RWPE2 (cell line): ENCODE data around the gene ZNF273.

Experiments
- ATAC-seq: fragments of 200-7000 bp; cut with Tn5 transposase; 3 replicates; pipeline ENCODE4 v1.9.1; 2021; ENCODE audit warnings: low read depth
- DNase-seq: peaks from one replicate; pipeline ENCODE4 v3.0.0-alpha.2; 2020; ENCODE audit warnings: low spot score
- H3K27ac ChIP-seq: fragments of 450-650 bp; 2 replicates; pipeline ENCODE4 v1.5.1; 2017; ENCODE audit warnings: mild to moderate bottlenecking; ENCODE audit not compliant: poor library complexity, severe bottlenecking
- H3K27me3 ChIP-seq: fragments of 250-450 bp; sonication (Bioruptor Pico); 2 replicates; pipeline ENCODE4 v1.5.1; 2021; ENCODE audit warnings: mild to moderate bottlenecking, moderate library complexity; ENCODE audit not compliant: insufficient read depth, poor library complexity, severe bottlenecking
- H3K36me3 ChIP-seq: fragments of 250-450 bp; sonication (Bioruptor Pico); 2 replicates; pipeline ENCODE4 v1.5.1; 2020; ENCODE audit warnings: low read depth, mild to moderate bottlenecking, moderate library complexity
- H3K4me1 ChIP-seq: fragments of 250-450 bp; sonication (Bioruptor Pico); 2 replicates; pipeline ENCODE4 v1.5.1; 2021; ENCODE audit warnings: mild to moderate bottlenecking, moderate library complexity; ENCODE audit not compliant: insufficient read depth, poor library complexity, severe bottlenecking
- H3K4me3 ChIP-seq: fragments of 250-450 bp; sonication (Bioruptor Pico); 2 replicates; pipeline ENCODE4 v1.5.1; 2021; ENCODE audit warnings: mild to moderate bottlenecking, moderate library complexity; ENCODE audit not compliant: severe bottlenecking
- H3K9me3 ChIP-seq: fragments of 250-450 bp; sonication (Bioruptor Pico); 2 replicates; pipeline ENCODE4 v1.5.1; 2021; ENCODE audit warnings: mild to moderate bottlenecking, moderate library complexity; ENCODE audit not compliant: severe bottlenecking
- CTCF ChIP-seq: fragments of 450-650 bp; IDR thresholded peaks from one replicate; pipeline ENCODE4 v1.5.1; 2017; ENCODE audit warnings: mild to moderate bottlenecking, moderate library complexity; ENCODE audit not compliant: poor library complexity, severe bottlenecking

The ZNF273 gene

GRCh38 chr7:64876792-64877713 lies 26.0 kb upstream of the ZNF273 start:
- peaks cover 4% of the 10 kb centered on the region for H3K9me3 ChIP-seq
- no peak overlapping the region for H3K4me3 ChIP-seq
- H3K4me1 ChIP-seq, result no peaks in the 10 kb centered on the region
- ATAC-seq, result peak; percentile 33; the same call in 2 of the 3 replicates
- no peak for TF ChIP-seq CTCF
- no peaks in the 10 kb centered on the region for H3K36me3 ChIP-seq
- DNase-seq, result no peak
- peaks cover 1% of the 10 kb centered on the region for H3K27me3 ChIP-seq
- no peak overlapping the region for H3K27ac ChIP-seq

GRCh38 chr7:64877714-64878610 lies 25.1 kb upstream of the ZNF273 start:
- H3K27me3 ChIP-seq, result peaks cover 10% of the 10 kb centered on the region
- TF ChIP-seq CTCF, result no peak
- DNase-seq (no peak), ATAC-seq (no peak)
- peaks cover 4% of the 10 kb centered on the region for H3K9me3 ChIP-seq
- no peaks in the 10 kb centered on the region for H3K4me1 ChIP-seq
- no peaks in the 10 kb centered on the region for H3K36me3 ChIP-seq
- no peak overlapping the region for H3K27ac ChIP-seq
- no peak overlapping the region for H3K4me3 ChIP-seq

DNA sequence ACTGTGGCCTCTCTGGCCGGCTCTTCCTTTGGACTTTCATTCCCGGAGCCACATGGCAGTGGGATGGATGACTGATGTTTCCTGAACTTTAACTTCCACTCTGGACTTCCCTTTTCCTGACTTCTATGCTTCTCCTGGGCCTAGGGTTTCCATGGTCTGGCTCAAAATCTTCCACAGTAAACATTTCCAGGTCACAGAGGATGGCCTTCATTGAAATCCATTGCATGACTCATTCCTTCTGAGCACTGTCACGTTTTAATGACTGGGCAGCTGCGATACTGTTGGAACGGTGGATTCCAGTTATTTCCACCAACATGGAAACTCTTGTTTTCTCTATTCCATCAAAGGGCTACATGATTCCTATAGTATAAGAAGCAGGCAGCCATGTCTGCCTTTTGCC lies 24.4 kb upstream of the ZNF273 start:
- H3K4me3 ChIP-seq, result no peak overlapping the region
- no peak overlapping the region for H3K27ac ChIP-seq
- H3K4me1 ChIP-seq, result no peaks in the 10 kb centered on the region
- no peak for ATAC-seq
- H3K9me3 ChIP-seq, result peaks cover 4% of the 10 kb centered on the region
- H3K36me3 ChIP-seq, result no peaks in the 10 kb centered on the region
- peaks cover 17% of the 10 kb centered on the region for H3K27me3 ChIP-seq
- no peak for TF ChIP-seq CTCF
- no peak for DNase-seq

GRCh38 chr7:64879086-64879730 lies 23.9 kb upstream of the ZNF273 start:
- H3K9me3 ChIP-seq, result peaks cover 4% of the 10 kb centered on the region
- no peak for TF ChIP-seq CTCF
- H3K27me3 ChIP-seq, result peaks cover 17% of the 10 kb centered on the region
- DNase-seq (no peak), ATAC-seq (no peak)
- H3K4me3 ChIP-seq, result no peak overlapping the region
- H3K27ac ChIP-seq, result no peak overlapping the region
- H3K36me3 ChIP-seq, result no peaks in the 10 kb centered on the region
- H3K4me1 ChIP-seq, result no peaks in the 10 kb centered on the region
